WTC11 (cell line): ENCODE results near the gene TMEM50A.
"Not testable (repeated sequence)": the region's sequence is repeated elsewhere in the genome, so short reads cannot be mapped to it uniquely, and the experiment has no call there.

Experiments used
- TF ChIP-seq, protein P1 (sequence below): sonication (generic); formaldehyde crosslinking; IDR thresholded peaks from 2 replicates; pipeline ENCODE4 v1.8.1; 2023; ENCODE audit warnings: mild to moderate bottlenecking, moderate library complexity, missing genetic modification reagents
- TF ChIP-seq, protein P2 (sequence below): sonication (generic); formaldehyde crosslinking; conservative IDR thresholded peaks from 2 replicates; pipeline ENCODE4 v1.8.1; 2023; ENCODE audit warnings: mild to moderate bottlenecking, low read depth, missing genetic modification reagents, moderate library complexity
- TF ChIP-seq, protein P3 (sequence below): sonication (generic); formaldehyde crosslinking; IDR thresholded peaks from 2 replicates; pipeline ENCODE4 v1.8.1; 2022; ENCODE audit warnings: low read depth, missing genetic modification reagents, borderline replicate concordance
- TF ChIP-seq, protein P4 (sequence below): sonication (generic); formaldehyde crosslinking; IDR thresholded peaks from 2 replicates; pipeline ENCODE4 v1.8.1; 2022; ENCODE audit warnings: mild to moderate bottlenecking, moderate library complexity, missing genetic modification reagents
- TF ChIP-seq, protein P5 (sequence below): fragments of 200-600 bp; IDR thresholded peaks from 2 replicates; pipeline ENCODE4 v1.8.0; 2022; ENCODE audit warnings: antibody characterized with exemption
- TF ChIP-seq, protein P6 (sequence below): sonication (generic); formaldehyde crosslinking; IDR thresholded peaks from 2 replicates; pipeline ENCODE4 v1.8.0; 2022; ENCODE audit warnings: mild to moderate bottlenecking, missing genetic modification reagents

DNA sequence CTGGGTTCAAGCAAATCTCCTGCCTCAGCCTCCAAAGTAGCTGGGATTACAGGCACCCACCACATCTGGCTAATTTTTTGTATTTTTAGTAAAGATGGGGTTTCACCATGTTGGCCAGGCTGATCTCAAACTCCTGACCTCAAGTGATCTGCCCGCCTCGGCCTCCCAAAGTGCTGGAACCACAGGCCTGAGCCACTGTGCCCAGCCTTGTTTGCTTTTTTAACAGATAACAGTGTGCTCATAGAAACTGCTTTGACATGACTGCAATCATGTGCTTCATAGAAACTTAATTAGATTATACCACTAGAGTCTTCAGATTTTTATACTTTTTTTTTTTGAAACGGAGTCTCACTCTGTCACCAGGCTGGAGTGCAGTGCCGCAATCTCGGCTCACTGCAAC, 8.8 kb upstream of the TMEM50A start:
- TF ChIP-seq, protein P1, sequence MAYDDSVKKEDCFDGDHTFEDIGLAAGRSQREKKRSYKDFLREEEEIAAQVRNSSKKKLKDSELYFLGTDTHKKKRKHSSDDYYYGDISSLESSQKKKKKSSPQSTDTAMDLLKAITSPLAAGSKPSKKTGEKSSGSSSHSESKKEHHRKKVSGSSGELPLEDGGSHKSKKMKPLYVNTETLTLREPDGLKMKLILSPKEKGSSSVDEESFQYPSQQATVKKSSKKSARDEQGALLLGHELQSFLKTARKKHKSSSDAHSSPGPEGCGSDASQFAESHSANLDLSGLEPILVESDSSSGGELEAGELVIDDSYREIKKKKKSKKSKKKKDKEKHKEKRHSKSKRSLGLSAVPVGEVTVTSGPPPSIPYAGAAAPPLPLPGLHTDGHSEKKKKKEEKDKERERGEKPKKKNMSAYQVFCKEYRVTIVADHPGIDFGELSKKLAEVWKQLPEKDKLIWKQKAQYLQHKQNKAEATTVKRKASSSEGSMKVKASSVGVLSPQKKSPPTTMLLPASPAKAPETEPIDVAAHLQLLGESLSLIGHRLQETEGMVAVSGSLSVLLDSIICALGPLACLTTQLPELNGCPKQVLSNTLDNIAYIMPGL (CRISPR knock-in tag), result not testable (repeated sequence)
- TF ChIP-seq, protein P2, sequence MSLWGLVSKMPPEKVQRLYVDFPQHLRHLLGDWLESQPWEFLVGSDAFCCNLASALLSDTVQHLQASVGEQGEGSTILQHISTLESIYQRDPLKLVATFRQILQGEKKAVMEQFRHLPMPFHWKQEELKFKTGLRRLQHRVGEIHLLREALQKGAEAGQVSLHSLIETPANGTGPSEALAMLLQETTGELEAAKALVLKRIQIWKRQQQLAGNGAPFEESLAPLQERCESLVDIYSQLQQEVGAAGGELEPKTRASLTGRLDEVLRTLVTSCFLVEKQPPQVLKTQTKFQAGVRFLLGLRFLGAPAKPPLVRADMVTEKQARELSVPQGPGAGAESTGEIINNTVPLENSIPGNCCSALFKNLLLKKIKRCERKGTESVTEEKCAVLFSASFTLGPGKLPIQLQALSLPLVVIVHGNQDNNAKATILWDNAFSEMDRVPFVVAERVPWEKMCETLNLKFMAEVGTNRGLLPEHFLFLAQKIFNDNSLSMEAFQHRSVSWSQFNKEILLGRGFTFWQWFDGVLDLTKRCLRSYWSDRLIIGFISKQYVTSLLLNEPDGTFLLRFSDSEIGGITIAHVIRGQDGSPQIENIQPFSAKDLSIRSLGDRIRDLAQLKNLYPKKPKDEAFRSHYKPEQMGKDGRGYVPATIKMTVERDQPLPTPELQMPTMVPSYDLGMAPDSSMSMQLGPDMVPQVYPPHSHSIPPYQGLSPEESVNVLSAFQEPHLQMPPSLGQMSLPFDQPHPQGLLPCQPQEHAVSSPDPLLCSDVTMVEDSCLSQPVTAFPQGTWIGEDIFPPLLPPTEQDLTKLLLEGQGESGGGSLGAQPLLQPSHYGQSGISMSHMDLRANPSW (CRISPR knock-in tag), result not testable (repeated sequence)
- TF ChIP-seq, protein P3, sequence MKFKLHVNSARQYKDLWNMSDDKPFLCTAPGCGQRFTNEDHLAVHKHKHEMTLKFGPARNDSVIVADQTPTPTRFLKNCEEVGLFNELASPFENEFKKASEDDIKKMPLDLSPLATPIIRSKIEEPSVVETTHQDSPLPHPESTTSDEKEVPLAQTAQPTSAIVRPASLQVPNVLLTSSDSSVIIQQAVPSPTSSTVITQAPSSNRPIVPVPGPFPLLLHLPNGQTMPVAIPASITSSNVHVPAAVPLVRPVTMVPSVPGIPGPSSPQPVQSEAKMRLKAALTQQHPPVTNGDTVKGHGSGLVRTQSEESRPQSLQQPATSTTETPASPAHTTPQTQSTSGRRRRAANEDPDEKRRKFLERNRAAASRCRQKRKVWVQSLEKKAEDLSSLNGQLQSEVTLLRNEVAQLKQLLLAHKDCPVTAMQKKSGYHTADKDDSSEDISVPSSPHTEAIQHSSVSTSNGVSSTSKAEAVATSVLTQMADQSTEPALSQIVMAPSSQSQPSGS (CRISPR knock-in tag), result not testable (repeated sequence)
- TF ChIP-seq, protein P4, sequence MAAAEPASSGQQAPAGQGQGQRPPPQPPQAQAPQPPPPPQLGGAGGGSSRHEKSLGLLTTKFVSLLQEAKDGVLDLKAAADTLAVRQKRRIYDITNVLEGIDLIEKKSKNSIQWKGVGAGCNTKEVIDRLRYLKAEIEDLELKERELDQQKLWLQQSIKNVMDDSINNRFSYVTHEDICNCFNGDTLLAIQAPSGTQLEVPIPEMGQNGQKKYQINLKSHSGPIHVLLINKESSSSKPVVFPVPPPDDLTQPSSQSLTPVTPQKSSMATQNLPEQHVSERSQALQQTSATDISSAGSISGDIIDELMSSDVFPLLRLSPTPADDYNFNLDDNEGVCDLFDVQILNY (CRISPR knock-in tag), result not testable (repeated sequence)
- TF ChIP-seq, protein P5, sequence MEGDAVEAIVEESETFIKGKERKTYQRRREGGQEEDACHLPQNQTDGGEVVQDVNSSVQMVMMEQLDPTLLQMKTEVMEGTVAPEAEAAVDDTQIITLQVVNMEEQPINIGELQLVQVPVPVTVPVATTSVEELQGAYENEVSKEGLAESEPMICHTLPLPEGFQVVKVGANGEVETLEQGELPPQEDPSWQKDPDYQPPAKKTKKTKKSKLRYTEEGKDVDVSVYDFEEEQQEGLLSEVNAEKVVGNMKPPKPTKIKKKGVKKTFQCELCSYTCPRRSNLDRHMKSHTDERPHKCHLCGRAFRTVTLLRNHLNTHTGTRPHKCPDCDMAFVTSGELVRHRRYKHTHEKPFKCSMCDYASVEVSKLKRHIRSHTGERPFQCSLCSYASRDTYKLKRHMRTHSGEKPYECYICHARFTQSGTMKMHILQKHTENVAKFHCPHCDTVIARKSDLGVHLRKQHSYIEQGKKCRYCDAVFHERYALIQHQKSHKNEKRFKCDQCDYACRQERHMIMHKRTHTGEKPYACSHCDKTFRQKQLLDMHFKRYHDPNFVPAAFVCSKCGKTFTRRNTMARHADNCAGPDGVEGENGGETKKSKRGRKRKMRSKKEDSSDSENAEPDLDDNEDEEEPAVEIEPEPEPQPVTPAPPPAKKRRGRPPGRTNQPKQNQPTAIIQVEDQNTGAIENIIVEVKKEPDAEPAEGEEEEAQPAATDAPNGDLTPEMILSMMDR, result not testable (repeated sequence)
- TF ChIP-seq, protein P6, sequence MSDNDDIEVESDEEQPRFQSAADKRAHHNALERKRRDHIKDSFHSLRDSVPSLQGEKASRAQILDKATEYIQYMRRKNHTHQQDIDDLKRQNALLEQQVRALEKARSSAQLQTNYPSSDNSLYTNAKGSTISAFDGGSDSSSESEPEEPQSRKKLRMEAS, result not testable (repeated sequence)
